PC-3 (cell line): Measurements from ENCODE around the gene ARHGAP19. TPM values are rescaled to one million over a fixed set of nuclear protein-coding genes. Genes with fewer than 3 reads are reported as not detected.

ENCODE experiments used
- ATAC-seq: fragments of 200-7000 bp; cut with Tn5 transposase; 2 replicates; pipeline ENCODE4 v1.9.1; 2020; ENCODE audit warnings: mild to moderate bottlenecking, moderate library complexity
- BruUV-seq: library from RNA; stranded (reverse); fragments of 400-500 nt; replicated peaks from 2 replicates; lab custom pipeline; 2021; lab: Mats Ljungman, UMichigan
- CTCF ChIA-PET: fragments of 300-600 bp; sonication (Branson Sonifier 250); formaldehyde crosslinking; loops from one replicate; lab custom pipeline; 2022; ENCODE audit warnings: antibody characterized with exemption; lab: Charles Lee
- POLR2A ChIA-PET: fragments of 300-600 bp; sonication (Branson Sonifier 250); formaldehyde crosslinking; loops from one replicate; lab custom pipeline; 2022; ENCODE audit warnings: antibody characterized with exemption; ENCODE audit not compliant: unreplicated experiment; lab: Charles Lee
- DNase-seq: peaks from one replicate; pipeline ENCODE4 v3.0.0-alpha.2; 2015
- H2AFZ ChIP-seq: fragments of 300-600 bp; sonication (generic); 2 replicates; pipeline ENCODE4 v1.6.0; 2016; ENCODE audit warnings: antibody characterized with exemption, low read length
- H3F3A ChIP-seq: fragments of 300-600 bp; sonication (generic); one replicate; pipeline ENCODE4 v1.6.0; 2017; ENCODE audit warnings: antibody characterized with exemption, low read length, control low read depth, mild to moderate bottlenecking; ENCODE audit not compliant: unreplicated experiment
- H3K27ac ChIP-seq: fragments of 300-600 bp; sonication (generic); 2 replicates; pipeline ENCODE4 v1.5.1; 2016; ENCODE audit warnings: mild to moderate bottlenecking, low read length
- H3K27me3 ChIP-seq: fragments of 300-600 bp; sonication (generic); 2 replicates; pipeline ENCODE4 v1.6.1; 2016; ENCODE audit warnings: low read length, mixed read lengths
- H3K36me3 ChIP-seq: fragments of 300-600 bp; sonication (generic); 2 replicates; pipeline ENCODE4 v1.6.1; 2016; ENCODE audit warnings: low read depth, mixed run types, low read length, mixed read lengths
- H3K4me1 ChIP-seq: fragments of 300-600 bp; sonication (generic); 2 replicates; pipeline ENCODE4 v1.5.1; 2016; ENCODE audit warnings: low read length; ENCODE audit not compliant: insufficient read depth
- H3K4me2 ChIP-seq: fragments of 300-600 bp; sonication (generic); 2 replicates; pipeline ENCODE4 v1.6.0; 2016; ENCODE audit warnings: low read length
- H3K4me3 ChIP-seq: fragments of 300-600 bp; sonication (generic); 2 replicates; pipeline ENCODE4 v1.5.1; 2016; ENCODE audit warnings: mild to moderate bottlenecking, low read length, mixed read lengths
- H3K79me2 ChIP-seq: fragments of 300-600 bp; sonication (generic); 2 replicates; pipeline ENCODE4 v1.6.1; 2017; ENCODE audit warnings: low read length, mixed read lengths
- H3K9ac ChIP-seq: fragments of 300-600 bp; sonication (generic); 2 replicates; pipeline ENCODE4 v1.6.0; 2016; ENCODE audit warnings: mild to moderate bottlenecking, low read length
- H3K9me2 ChIP-seq: fragments of 300-600 bp; sonication (generic); replicated peaks from 2 replicates; pipeline ENCODE4 v1.6.1; 2016; ENCODE audit warnings: mixed run types, low read length, mixed read lengths
- H3K9me3 ChIP-seq: fragments of 300-600 bp; sonication (generic); 2 replicates; pipeline ENCODE4 v1.6.1; 2016; ENCODE audit warnings: low read length, mixed read lengths
- H4K20me1 ChIP-seq: fragments of 300-600 bp; sonication (generic); 2 replicates; pipeline ENCODE4 v1.6.1; 2016; ENCODE audit warnings: low read length, mixed read lengths
- EZH2 ChIP-seq: fragments of 300-600 bp; sonication (generic); IDR thresholded peaks from one replicate; pipeline ENCODE4 v1.6.1; 2017; ENCODE audit warnings: antibody characterized with exemption, mild to moderate bottlenecking, low read length; ENCODE audit not compliant: unreplicated experiment
- EZH2phosphoT487 ChIP-seq: fragments of 300-600 bp; sonication (generic); IDR thresholded peaks from 2 replicates; pipeline ENCODE4 v1.6.1; 2018; ENCODE audit warnings: mild to moderate bottlenecking, antibody characterized with exemption, low read length, borderline replicate concordance
- intact Hi-C: fragments of 100-400 bp; cut with micrococcal nuclease; formaldehyde crosslinking; loops from 2 replicates; pipeline ENCODE4 v1.9.0; 2023
- total RNA-seq: library from RNA; depleted of rRNA; stranded (reverse); fragments of >200 nt; gene quantifications from 2 replicates; pipeline ENCODE4 v1.2.3, GENCODE V29; 2014
- TF ChIP-seq, protein P1 (sequence below): fragments of 300-600 bp; sonication (generic); conservative IDR thresholded peaks from 2 replicates; pipeline ENCODE4 v1.5.1; 2017; ENCODE audit warnings: antibody characterized with exemption, low read depth, mild to moderate bottlenecking, low read length

ARHGAP19 gene
- total RNA-seq, 1 experiment from 2014 or later = 9.8 TPM

DNA sequence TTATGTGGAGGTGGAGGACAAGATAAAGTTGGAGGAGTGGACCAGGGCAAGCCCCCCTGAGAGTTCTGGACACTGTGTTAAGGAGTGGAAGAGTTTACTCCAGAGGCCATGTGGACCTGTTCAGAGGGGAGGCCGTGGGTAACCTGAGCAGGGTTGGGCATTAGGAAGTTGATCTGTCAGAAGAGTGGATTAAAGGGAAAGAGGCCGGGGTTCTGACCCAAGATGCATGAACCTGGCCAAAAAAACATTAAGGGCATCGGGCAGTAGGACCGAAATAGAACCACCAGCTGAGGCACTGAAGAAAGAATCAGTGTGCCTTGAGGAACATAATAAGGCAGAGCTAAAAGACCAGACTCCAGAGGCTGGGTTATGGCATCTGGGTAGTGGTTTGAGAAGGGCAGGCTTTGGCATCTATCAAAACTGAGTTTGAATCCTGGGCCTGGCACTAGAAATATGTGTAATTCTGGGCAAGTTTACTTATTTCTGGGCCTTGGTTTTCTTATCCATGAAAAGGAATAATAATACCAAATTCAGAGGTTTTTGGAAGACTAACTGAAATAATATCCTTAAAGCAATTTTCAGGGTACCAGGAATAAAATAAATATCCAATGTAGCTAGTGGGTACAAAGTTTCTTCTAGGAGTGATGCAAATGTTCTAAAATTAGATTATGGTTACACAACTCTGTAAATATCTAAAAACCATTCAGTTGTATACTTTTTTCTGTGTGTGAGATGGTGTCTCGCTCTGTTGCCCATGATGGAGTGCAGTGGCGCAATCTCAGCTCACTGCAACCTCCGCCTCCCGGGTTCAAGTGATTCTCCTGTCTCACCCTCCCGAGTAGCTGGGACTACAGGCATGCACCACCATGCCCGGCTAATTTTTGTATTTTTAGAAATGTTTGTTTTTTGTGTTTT lies 15.7 kb upstream of the ARHGAP19 start:
- Histone ChIP-seq H3K27me3 (no peaks in the 10 kb centered on the region), H3K79me2 (no peaks in the 10 kb centered on the region), H3K27ac (no peak overlapping the region), H3K4me1 (no peaks in the 10 kb centered on the region), H2AFZ (no peak overlapping the region), H3K4me3 (no peak overlapping the region), H3K36me3 (no peaks in the 10 kb centered on the region), H3K9ac (no peak overlapping the region), H4K20me1 (no peaks in the 10 kb centered on the region), H3F3A (no peaks in the 10 kb centered on the region), H3K9me2 (no peaks in the 10 kb centered on the region), H3K9me3 (no peaks in the 10 kb centered on the region), H3K4me2 (no peak overlapping the region)
- intact Hi-C loops = no loop called here
- ChIA-PET CTCF (interaction anchor here (0.5 kb wide), 1 partner anchor 25 kb away, joined by 3 read pairs; no protein-coding TSS in a partner anchor), POLR2A (no interaction called here)
- ATAC-seq (no peak), DNase-seq (no peak)
- TF ChIP-seq EZH2phosphoT487 (no peak), EZH2 (no peak)
- TF ChIP-seq, protein P1, sequence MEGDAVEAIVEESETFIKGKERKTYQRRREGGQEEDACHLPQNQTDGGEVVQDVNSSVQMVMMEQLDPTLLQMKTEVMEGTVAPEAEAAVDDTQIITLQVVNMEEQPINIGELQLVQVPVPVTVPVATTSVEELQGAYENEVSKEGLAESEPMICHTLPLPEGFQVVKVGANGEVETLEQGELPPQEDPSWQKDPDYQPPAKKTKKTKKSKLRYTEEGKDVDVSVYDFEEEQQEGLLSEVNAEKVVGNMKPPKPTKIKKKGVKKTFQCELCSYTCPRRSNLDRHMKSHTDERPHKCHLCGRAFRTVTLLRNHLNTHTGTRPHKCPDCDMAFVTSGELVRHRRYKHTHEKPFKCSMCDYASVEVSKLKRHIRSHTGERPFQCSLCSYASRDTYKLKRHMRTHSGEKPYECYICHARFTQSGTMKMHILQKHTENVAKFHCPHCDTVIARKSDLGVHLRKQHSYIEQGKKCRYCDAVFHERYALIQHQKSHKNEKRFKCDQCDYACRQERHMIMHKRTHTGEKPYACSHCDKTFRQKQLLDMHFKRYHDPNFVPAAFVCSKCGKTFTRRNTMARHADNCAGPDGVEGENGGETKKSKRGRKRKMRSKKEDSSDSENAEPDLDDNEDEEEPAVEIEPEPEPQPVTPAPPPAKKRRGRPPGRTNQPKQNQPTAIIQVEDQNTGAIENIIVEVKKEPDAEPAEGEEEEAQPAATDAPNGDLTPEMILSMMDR = no peak
- BruUV-seq = no TSS peak

DNA sequence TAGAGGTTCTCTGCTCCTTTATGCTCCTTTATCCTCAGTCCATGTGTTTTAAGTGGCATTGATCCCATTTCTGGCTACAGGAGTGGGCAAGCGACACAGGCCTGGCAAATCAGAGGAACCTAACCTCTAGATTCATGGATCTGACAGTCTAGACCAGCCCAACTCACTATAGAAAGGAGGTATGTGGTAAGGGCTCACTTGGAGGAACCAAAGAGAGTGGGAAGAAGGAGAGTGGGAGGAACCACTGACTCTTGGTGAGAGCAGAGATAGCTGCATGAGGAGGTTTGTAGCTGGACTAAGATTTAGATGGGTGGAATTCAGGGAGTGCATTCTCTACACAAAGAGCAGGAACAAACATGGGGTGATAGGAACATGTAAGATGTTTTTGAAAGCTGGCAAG lies 15.0 kb upstream of the ARHGAP19 start:
- ATAC-seq (no peak), DNase-seq (no peak)
- Histone ChIP-seq H3K27me3 (no peaks in the 10 kb centered on the region), H3K36me3 (no peaks in the 10 kb centered on the region), H3K9me3 (no peaks in the 10 kb centered on the region), H3F3A (no peaks in the 10 kb centered on the region), H3K27ac (no peak overlapping the region), H3K4me1 (no peaks in the 10 kb centered on the region), H2AFZ (no peak overlapping the region), H4K20me1 (no peaks in the 10 kb centered on the region), H3K4me2 (no peak overlapping the region), H3K9ac (no peak overlapping the region), H3K79me2 (no peaks in the 10 kb centered on the region), H3K9me2 (no peaks in the 10 kb centered on the region), H3K4me3 (no peak overlapping the region)
- POLR2A ChIA-PET = no interaction called here
- TF ChIP-seq EZH2 (no peak), EZH2phosphoT487 (no peak)
- TF ChIP-seq, protein P1 = no peak
- intact Hi-C loops = no loop called here
- CTCF ChIA-PET = no interaction called here
- BruUV-seq = no TSS peak
